NCI-H2227 (cell line): ENCODE measurements around the gene RNASET2.
A peak's percentile ranks its signal among the peaks of the same experiment; 100 is the strongest.

ENCODE experiments used
- DNase-seq: peaks from one replicate; lab custom pipeline; 2025; ENCODE audit not compliant: unreplicated experiment; lab: John Stamatoyannopoulos, UW

RNASET2 gene, protein sequence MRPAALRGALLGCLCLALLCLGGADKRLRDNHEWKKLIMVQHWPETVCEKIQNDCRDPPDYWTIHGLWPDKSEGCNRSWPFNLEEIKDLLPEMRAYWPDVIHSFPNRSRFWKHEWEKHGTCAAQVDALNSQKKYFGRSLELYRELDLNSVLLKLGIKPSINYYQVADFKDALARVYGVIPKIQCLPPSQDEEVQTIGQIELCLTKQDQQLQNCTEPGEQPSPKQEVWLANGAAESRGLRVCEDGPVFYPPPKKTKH

DNA sequence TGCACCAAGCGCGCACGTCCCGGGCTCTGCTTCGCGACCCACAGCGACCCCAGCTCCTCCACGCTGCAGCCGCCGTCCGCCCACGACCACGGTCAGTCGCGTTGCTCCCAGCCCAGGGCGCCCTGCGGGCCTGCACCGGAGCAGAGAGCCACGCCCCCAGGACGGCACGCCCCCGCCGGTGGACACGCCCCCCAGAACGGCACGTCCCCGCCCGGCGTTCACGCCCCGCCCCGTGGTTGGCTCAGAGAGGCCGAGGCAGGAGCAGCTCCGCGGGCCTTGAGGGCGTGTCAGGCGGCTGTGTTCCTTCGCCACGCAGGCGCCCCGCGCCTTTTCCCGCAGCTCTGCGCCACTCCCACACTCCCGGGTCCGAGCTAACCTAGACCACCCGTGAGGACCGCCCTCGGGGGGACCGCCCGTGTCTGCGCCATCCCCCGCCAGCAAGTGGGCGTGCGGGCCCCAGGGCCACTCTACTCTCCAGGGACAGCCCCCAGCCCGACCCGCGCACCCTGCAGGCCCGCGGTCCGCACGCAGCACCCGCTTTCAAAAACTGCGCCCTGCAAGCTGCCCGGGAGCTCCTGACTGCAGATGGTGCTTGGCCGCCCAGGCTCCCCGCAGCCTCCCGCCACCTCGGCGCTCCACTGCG lies at the start of gene RNASET2:
RNASET2 (minus strand) TSS at position 107 of the 643 bp plus-strand sequence. CDS start 368 bp downstream, outside the sequence.
- DNase-seq: peak; percentile 87

DNA sequence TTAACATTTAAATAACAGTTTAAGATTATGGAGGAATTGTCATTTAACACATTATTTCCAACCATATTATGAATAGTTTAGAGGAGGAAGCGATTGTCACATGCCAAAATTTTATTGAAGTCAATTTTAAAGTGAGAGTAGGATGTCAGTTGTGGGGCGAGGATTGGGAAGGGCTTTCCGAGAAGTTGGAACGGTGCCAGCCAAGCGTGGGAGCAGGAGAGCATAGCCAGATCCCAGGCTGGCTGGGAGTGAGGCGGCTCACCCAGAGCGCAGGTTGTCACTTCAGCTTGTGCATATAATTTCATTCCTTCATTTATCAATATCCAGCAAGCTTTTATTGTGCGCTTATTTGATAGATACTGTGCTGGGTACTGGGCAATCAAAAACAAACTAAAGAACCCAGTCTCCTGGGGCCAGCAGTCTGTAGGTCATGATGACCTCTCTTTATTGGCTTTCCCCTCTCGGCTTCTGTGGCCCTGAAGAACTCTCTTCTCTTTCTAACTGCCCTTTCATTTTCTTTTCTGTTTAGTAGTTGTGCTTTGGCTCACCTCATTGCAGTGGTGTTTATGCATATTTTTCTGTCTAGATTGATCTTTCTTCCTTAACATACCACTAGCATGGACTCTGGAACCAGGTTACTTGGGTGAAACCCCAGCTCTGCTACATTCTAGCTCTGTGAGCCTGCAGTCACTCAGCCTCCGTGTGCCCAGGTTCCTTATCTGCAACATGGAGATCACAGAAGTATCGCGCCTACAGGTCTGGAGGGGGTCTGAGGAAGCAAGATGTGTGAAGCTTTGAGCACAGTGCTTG lies 49.2 kb upstream of the RNASET2 start:
- DNase-seq: no peak

DNA sequence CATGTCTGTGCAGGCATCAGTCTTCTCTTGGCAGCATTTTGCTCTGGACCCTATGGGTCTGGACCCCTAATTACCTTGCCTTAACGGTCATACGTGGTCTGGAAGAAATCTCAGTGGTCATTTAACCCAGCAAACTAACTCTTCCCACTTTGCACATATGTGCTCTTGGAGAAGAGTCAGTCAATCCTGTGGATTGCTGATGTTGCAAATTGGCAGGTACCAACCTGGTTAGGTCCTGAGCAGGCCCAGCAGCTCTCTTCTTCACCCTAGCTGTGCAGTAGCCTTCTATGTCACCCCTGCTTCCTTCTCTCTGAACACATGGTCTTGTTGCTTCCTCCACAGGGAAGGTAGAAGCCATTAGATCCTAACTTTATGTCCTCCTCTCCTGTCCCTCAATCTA lies 44.4 kb upstream of the RNASET2 start:
- DNase-seq: no peak

DNA sequence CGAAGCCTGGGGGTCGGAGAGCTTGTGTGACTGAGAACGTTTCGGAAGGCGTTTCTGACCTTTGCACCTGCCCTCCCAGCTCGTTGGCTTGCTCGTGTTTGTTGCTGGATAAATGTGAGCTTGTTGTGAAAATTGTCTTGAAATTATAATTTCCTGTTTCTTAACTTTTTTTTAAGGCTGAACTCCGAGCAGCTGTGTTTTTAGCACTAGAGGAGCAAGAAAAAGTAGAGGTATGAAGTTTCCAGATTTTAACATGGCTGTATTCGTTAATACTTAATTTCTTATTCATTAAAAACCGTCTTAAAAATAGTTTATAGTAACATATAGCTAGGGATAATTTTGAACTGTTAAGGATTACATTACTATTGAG lies 43.5 kb upstream of the RNASET2 start:
- no peak for DNase-seq

DNA sequence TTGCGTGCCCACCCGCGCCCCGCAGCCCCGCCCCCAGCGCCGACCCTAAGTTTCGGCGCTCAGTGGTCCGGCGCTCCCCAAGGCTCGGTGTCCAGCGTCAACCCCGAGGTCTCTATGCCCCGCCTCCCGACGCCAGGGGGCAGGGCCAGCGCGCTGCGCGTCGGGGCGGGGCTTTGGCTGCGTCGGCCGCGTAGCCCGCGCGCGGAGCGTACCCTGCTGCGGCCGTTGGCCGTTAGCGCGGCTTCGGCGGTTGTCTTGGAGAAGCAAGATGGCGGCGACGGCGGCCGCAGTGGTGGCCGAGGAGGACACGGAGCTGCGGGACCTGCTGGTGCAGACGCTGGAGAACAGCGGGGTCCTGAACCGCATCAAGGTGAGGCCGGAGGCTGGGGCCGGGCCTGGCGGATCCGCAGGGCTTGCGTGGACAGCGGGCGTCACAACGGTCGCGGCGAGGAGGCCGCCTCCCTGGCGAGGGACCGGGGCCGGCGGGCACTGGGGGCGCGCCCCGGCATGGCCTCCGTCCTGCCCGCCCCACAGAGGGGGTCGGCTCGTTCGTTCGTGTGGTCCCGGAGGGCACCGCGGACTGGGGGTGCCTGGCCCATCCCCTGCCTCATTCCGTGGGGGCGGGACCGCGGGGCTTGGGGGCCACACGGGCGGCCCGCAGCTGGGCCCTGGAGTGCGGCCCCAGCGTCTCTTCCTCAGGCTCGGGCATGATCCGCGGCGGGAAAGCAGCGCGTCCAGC lies 43.0 kb upstream of the RNASET2 start, which contains the start of gene CEP43:
CEP43 (plus strand) TSS at position 253 of the 739 bp plus-strand sequence; CDS start at position 269, 16 bp downstream.
- peak; percentile 95 for DNase-seq

DNA sequence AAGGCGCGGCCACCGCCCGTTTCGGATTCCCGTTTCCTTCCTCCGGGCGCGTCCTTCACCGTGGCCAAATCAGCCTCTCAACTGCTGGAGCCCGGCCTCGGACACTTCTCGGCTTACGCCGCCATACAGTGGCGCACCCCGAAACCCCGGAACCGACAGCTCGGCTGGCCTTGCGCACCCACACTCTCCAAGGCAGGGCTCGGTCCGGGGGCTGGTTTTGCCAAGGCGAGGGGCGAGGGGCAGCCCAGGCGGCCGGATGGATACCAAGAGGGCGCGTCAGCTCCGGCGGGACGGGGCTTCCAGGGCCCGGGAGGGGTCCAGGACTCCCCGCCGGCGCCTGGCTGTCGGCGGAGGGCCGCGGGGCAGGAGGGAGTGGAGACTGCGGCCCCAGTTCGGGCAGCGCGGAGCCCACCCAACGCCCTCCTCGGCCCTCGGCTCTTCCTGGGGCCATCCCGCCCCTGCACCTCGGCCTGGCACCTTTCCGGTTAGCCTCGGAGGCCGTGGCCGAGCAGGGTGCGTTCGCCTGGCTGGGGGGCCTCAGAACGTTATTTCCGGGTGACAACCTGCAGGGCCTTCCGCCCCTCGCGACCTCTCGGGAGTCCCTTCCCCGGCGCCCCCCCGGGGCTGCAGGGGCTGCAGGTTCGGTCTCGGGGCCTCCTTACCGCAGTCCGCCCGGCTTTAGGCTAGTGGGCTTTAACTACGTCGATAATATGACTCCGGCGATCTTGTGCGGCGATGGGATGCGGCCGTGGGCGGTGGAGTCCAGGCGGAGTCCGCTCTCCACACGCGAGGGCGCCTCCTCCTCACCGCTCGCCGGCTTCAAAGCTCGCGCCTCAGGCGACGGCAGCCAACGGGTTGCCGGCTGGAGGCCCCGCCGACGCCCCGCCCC lies 42.1 kb upstream of the RNASET2 start:
- peak; percentile 31 for DNase-seq

DNA sequence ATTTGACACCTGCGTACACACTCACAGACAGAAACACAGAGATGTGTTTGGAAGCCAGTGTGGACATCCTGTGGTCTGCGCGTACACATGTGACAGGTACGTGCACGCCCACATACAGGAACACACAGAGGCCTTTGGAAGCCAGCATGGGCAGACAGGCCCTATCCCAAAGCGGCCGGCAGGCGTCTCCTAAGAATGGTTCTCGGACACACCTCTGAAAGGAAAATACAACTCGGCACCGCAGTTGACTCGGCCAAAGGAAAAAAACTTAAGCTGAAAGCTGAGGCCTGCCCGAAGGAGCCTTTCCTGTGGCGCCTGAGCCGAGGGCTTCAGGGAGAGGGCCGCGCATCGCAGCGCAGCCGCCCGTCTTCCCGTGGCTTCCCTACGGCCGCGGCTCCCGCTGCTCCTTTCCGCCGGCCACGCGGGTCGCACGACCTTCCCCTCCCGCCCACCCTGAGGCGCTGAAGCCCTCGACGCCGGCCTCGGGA lies 41.5 kb upstream of the RNASET2 start:
- DNase-seq: peak; percentile 60

DNA sequence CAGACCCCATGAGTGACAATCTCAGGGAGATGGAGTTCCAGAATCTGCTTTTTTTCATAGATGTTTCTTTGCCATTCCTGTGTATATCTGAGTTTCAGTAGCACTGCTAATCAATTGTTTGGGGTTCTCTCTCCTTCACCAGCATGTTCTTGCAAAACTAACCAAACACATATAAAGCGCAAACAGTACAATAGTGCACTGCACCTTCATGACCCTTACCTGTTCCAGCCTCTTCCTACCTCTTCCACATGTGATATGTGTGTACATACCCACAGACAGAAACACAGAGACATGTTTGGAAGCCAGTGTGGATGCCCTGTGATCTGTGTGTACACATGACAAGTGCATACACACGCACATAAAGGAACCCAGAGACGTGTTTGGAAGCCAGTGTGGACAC lies 41.0 kb upstream of the RNASET2 start:
- no peak for DNase-seq

DNA sequence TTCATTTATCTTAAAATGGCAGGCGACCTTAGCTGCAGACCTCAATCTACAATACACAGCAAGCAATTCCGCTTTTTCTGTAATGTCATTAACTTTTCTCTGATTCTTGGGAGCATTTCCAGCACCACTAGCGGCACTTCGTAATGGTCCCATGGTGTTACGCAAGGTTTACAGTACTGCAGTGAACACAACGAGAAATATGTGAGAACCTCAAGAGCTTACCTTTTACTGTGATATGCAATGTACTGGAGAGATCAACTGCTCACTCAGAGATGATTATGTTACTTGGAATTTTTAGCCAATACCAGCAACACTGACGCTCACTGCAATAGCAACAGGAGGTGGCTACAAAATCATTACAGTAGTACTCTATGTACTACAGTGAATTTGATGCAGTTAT lies 40.1 kb upstream of the RNASET2 start:
- no peak for DNase-seq

DNA sequence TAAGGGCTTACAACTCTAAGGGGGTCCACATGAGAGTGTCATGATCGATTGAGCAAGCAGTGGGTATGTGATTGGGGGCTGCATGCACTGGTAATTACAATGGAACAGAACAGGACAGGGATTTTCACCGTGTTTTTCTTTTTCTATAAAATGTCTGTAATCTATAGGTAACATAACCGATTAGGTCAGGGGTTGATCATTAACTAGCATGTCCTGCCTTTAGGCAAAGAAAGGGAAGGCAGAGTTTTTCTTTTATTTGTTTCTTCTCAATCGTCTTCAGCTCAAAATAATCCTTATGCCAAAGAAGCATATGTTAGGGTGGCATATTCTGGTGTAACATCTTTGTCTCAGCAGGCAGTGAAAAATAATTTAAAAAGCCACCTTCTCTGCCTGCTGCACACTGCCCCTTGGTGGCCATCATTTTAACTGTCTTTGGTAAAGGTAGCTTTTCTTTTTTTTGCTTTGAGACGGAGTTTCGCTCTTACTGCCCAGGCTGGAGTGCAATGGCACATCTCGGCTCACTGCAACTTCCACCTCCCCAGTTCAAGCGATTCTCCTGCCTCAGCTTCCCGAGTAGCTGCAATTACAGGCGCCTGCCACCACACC lies 33.2 kb upstream of the RNASET2 start:
- DNase-seq: no peak

DNA sequence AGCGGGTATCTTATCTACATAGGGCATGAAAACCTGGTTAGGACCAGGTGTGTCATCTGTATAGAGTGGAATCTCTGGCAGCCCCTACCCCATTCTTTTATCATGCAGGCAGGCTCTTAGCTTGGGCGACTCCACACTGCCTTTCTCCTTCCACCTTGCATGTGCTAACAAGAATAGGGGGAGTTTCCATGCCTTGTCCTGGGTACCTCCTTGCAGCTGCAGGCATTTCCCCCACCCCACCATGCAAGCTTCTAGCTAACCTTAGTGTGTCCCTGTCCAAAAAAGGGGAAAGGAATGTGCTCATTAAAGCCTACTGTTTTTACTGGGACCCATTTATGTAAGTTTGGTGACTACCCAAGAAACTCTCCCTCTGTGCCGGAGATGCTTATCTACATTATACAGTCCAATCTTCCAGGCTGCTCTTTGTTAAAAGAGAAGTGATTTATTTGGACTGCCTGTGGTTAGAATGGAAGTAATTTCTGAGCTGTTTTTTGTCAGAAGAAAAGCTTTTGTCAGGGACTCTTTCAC lies 32.4 kb upstream of the RNASET2 start:
- DNase-seq: no peak

DNA sequence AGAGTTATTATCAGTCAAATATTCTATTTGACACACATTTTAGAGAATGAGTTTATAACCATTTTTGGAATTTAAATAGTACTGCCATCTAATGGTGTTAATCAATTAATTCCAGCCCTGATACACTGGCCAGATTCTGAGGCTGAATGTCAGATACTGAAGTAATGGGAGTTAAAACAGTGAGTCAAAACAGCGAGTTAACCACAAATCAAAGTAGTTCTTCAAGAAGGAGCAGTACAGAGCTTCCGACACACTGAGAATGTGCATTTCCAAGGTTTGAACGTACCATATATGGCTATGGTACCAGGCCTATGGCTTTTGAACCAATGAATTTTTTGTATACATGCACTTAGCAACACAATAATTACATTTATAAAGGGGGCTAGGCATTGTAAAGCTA lies 31.6 kb upstream of the RNASET2 start:
- no peak for DNase-seq

DNA sequence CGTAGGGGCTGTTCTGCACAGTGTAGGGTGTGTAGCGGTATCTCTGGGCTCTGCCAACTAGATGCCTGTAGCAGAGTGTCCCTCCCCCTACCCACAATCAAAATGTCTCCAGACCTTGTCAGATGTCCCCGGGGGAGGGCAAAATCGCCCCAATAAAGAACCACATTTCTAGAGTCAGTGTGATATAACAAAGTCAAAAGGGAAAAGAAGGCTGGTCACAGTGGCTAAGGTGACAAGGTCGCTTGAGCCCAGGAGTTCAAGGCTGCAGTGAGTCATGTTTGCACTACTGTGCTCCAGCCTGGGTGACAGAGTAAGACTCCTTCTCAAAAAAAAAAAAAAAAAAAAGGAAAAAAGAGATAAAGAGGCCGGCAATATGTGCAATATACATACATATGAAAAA lies 31.1 kb upstream of the RNASET2 start:
- no peak for DNase-seq

DNA sequence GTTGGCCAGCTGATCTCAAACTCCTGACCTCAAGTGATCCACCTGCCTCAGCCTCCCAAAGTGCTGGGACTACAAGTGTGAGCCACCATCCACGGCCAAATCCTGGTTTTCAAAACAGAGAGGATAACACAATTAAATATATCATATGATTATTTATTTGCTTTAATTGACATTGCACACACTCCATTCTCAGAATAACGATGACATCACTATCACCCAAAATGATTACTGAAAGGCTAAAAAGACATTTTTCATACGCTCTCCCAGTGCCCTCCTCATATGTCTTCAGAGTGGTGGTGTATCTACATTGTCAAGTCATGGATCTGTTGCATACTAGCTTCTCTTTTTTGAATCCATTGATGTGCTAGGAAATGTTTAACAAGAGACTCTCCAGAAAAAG lies 24.4 kb upstream of the RNASET2 start:
- DNase-seq: no peak

DNA sequence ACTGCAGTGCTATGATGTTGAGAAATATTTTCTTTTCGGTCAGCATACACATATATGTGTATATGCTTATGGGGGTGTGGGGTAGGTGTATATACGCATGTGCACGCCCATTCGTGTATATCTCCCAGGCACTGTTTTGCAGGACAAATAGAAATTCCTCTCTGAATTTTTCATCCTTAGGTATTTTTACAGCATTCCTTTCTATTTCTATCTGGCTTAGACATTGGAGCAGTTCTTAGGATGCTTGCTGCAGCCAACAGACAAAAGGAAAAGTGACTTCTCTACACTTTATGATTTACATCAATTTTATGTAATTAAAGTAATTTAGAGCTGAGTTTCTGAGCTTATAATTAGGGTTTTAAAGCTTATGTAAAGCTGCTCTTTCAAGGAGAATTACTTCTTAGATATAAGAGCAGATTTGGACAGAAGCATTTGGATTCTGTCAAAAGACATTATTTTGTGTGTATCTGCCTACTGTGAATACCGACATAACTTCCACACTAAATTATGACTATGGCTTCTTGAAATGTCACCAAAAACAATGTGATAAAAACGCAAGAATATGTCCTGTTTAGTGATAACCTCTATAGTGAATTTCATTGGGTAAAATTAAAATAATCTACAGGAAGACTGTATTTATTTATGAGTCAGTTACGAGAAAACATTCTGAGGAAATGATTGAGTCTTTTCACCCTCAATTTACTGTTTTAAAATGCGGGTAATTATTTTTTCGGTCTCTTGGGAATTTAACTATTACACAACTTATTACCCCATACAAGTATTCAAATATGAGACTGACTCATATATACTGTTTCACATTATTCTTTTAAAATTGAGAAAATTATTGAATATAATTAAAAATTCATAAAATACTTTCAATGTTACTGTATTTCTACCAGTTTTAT lies 21.5 kb upstream of the RNASET2 start:
- DNase-seq: no peak

DNA sequence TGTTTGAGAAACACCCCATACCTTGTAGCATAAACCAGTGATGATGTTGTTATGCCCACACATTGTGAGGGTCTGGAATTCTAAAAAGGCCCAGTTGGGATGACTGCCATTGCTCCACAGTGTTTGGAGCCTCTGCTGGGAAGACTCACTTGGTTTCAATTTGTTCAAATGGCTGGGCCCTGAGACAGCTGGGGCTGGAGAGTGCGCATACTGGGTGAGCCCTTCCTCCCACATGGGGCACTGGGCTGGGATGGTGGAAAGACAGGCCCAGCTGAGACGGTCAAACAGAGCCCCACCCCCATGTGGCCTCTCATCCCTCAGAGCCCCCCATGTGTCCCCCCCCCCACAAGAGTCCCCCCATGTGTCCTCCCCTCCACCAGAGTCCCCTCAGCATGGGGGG lies 20.3 kb upstream of the RNASET2 start:
- no peak for DNase-seq

DNA sequence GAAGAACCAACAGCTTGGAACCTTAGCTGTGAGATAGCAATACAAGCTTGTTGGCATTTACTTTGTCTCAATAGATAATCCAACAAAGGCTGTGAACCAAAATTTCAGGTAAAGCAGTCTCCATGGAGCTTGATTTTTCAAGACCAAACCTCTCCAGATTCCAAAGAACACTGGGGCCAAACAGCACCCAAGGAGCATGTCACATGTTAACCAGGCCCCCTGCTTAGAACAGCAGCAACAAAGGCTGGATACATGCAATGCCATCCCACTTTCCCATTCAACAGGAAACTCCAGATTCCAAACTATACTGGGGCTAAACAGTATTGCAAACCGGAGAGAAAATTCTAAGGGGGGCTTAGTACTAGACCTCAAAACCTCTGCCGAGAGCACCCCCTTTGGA lies 15.8 kb upstream of the RNASET2 start:
- no peak for DNase-seq

DNA sequence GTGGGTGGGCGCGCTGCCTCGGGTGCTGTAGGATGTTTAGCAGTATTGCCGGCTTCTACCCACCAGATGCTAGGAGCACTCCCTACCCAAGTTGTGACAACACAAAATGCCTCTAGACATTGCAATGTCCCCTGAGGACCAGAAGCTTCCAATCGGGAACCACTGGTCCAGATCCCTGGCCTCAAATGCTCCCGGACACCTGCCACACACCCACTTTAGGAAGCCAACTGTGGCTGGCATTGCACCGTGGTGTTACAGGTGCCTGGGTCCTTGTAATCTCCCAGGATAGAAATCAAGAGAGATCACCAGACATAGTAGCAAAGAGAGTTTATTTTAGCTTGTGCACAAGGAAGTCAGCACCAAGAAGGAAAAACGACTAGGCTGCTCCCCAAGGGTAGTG lies 14.9 kb upstream of the RNASET2 start:
- no peak for DNase-seq
